Spleen (tissue), 11 donors: ENCODE measurements around the gene NMNAT1. TPM values are rescaled to one million over a fixed set of nuclear protein-coding genes. Genes with fewer than 3 reads are reported as not detected.

Source experiments
- DNase-seq: peaks from one replicate; pipeline ENCODE4 v3.0.0-alpha.2; 2020
- H3K27ac ChIP-seq, 8 donors: fragments of 200-600 bp; sonication (generic) in 7 of 8; 1 replicate in 4 of 8; 2 replicates in 4 of 8; pipeline versions ENCODE4 v1.5.0 to v1.8.0; 2016 to 2021; ENCODE audit warnings: inconsistent platforms in 4 of 8, mild to moderate bottlenecking in 4 of 8, moderate library complexity in 1 of 8
- H3K27me3 ChIP-seq, 7 donors: fragments of 200-600 bp; sonication (generic) in 6 of 7; replicated peaks in 1 of 7; 1 replicate in 4 of 7; 2 replicates in 3 of 7; pipeline versions ENCODE4 v1.5.0 to v1.8.0; 2016 to 2021; ENCODE audit warnings: inconsistent platforms in 3 of 7, mild to moderate bottlenecking in 1 of 7
- H3K36me3 ChIP-seq, 6 donors: fragments of 200-600 bp; sonication (generic) in 5 of 6; 1 replicate in 4 of 6; 2 replicates in 2 of 6; pipeline versions ENCODE4 v1.5.0 to v1.8.0; 2016 to 2021; ENCODE audit warnings: inconsistent platforms in 2 of 6
- H3K4me1 ChIP-seq, 6 donors: fragments of 200-600 bp; sonication (generic) in 5 of 6; 1 replicate in 3 of 6; 2 replicates in 3 of 6; pipeline versions ENCODE4 v1.5.0 to v1.8.0; 2016 to 2021; ENCODE audit warnings: inconsistent platforms in 3 of 6
- H3K4me3 ChIP-seq, 8 donors: fragments of 200-600 bp; sonication (generic) in 7 of 8; 1 replicate in 4 of 8; 2 replicates in 4 of 8; pipeline versions ENCODE4 v1.5.0 to v1.8.0; 2016 to 2021; ENCODE audit warnings: inconsistent platforms in 4 of 8, mild to moderate bottlenecking in 4 of 8, moderate library complexity in 2 of 8
- H3K9me3 ChIP-seq, 8 donors: fragments of 200-600 bp; sonication (generic) in 7 of 8; 1 replicate in 4 of 8; 2 replicates in 4 of 8; pipeline versions ENCODE4 v1.5.0 to v1.8.0; 2016 to 2021; ENCODE audit warnings: inconsistent platforms in 4 of 8
- CTCF ChIP-seq, 11 experiments: fragments of 200-600 bp in 7 of 11; fragments of 450-650 bp in 4 of 11; sonication (generic) in 4 of 11; IDR thresholded peaks in 8 of 11; conservative IDR thresholded peaks in 3 of 11; 1 replicate in 7 of 11; 2 replicates in 4 of 11; pipeline versions ENCODE4 v1.4.0 to v1.8.0; 2016 to 2021; ENCODE audit warnings: antibody characterized with exemption in 11 of 11, inconsistent platforms in 4 of 11, mild to moderate bottlenecking in 1 of 11
- POLR2A ChIP-seq, 3 donors: fragments of 450-650 bp; IDR thresholded peaks; one replicate each; pipeline ENCODE4 v1.5.1; 2017; ENCODE audit warnings: antibody characterized with exemption in 3 of 3, mild to moderate bottlenecking in 1 of 3
- POLR2AphosphoS5 ChIP-seq, 3 donors: sonication (generic); formaldehyde crosslinking; IDR thresholded peaks; one replicate each; pipeline ENCODE4 v1.5.1; 2017; ENCODE audit warnings: antibody characterized with exemption in 3 of 3
- WGBS, 5 donors: extraction: QIAGEN DNeasy Blood & Tissue Kit in 3 of 5; methylation state at CpG; one replicate each; pipeline versions ENCODE4 v1.1.5 to v1.1.7; 2013 to 2018; 5-methylcytosine and 5-hydroxymethylcytosine counted together
- intact Hi-C: fragments of 100-400 bp; cut with DNase I; formaldehyde crosslinking; loops from one replicate; pipeline ENCODE4 v1.15.0; 2023; ENCODE audit warnings: low total_unique reads
- polyA plus RNA-seq, 3 donors: library from polyadenylated mRNA; stranded (reverse); fragments of 200-250 nt; gene quantifications; one replicate each; pipeline ENCODE4 v1.2.1, GENCODE V29; 2013
- total RNA-seq, 7 donors: library from RNA; depleted of rRNA in 3 of 7; stranded (reverse); fragments of >200 nt in 3 of 7; fragmentation: NEBNext Ultra II Directional in 4 of 7; extraction: Animal tissue kit (Norgen Biotek cat#: 25700) in 4 of 7; gene quantifications; one replicate each; pipeline versions ENCODE4 v1.1.0 to v1.2.1, GENCODE V29; 2016 to 2021
- donor health status: healthy with polysubstance abuse.
- donor health status: DM: no; HTN: no; CAD: no; lungs with moderate emphysema.
- donor health status: DM: no; HTN: no; CAD: no.
- donor health status: Bipolar disorder and iron deficiency.
- donor health status: healthy.
- donor health status: DM: no; HTN: no; CAD: no.
- donor health status: DM: yes; HTN: yes; CAD: no.

The NMNAT1 gene
- total and polyA plus RNA-seq, 10 donors, result 2.8 to 13.0 (median 8.1) TPM

- Histone ChIP-seq H3K36me3 (peaks cover 0 to 10% (median 0%) of the 10 kb centered on the region in 6 donors), H3K4me3 (no peak overlapping the region), H3K27ac (no peak overlapping the region), H3K9me3 (no peaks in the 10 kb centered on the region), H3K4me1 (peaks cover 0 to 16% (median 9%) of the 10 kb centered on the region in 6 donors), H3K27me3 (no peaks in the 10 kb centered on the region)
- TF ChIP-seq POLR2A (IDR thresholded peaks at IDR 0.05) (no peak), CTCF (IDR thresholded peaks at IDR 0.05 in 8 of 11, conservative IDR thresholded peaks at IDR 0.05 in 3 of 11) (no peak), POLR2AphosphoS5 (IDR thresholded peaks at IDR 0.05) (no peak)
- intact Hi-C loops, result no loop called here
- 82 to 99% (median 93%) methylated on average over 4 of the region's 4 CpGs for WGBS, 5 donors
- no peak for DNase-seq
These were observed 16.7 kb downstream of the NMNAT1 start for GRCh38 chr1:9960011-9960410.

GRCh38 chr1:9960706-9961562, 17.7 kb downstream of the NMNAT1 start:
- DNase-seq, result no peak
- 75 to 80% (median 77%) methylated on average over 12 of the region's 12 CpGs for WGBS, 5 donors
- H3K27ac ChIP-seq, result peak overlapping the region in 3 of 8 donors; percentile 13 to 17 (median 14)
- TF ChIP-seq POLR2A (IDR thresholded peaks at IDR 0.05) (no peak), CTCF (IDR thresholded peaks at IDR 0.05 in 8 of 11, conservative IDR thresholded peaks at IDR 0.05 in 3 of 11) (no peak), POLR2AphosphoS5 (IDR thresholded peaks at IDR 0.05) (no peak)
- H3K4me1 ChIP-seq, result peaks cover 0 to 16% (median 9%) of the 10 kb centered on the region in 6 donors
- peak overlapping the region in 1 of 8 donors; percentile 12 for H3K4me3 ChIP-seq
- H3K9me3 ChIP-seq, result no peaks in the 10 kb centered on the region
- intact Hi-C loops, result no loop called here
- H3K36me3 ChIP-seq, result peaks cover 0 to 10% (median 0%) of the 10 kb centered on the region in 6 donors
- no peaks in the 10 kb centered on the region for H3K27me3 ChIP-seq

GRCh38 chr1:9984253-9984652, 41.0 kb downstream of the NMNAT1 start:
- Histone ChIP-seq H3K4me3 (no peak overlapping the region), H3K9me3 (no peaks in the 10 kb centered on the region), H3K27me3 (no peaks in the 10 kb centered on the region), H3K36me3 (peaks cover 0 to 66% (median 24%) of the 10 kb centered on the region in 6 donors), H3K27ac (peak overlapping the region in 1 of 8 donors; percentile 11), H3K4me1 (peaks cover 0 to 5% (median 0%) of the 10 kb centered on the region in 6 donors)
- TF ChIP-seq CTCF (IDR thresholded peaks at IDR 0.05 in 8 of 11, conservative IDR thresholded peaks at IDR 0.05 in 3 of 11) (no peak), POLR2AphosphoS5 (IDR thresholded peaks at IDR 0.05) (no peak)
- intact Hi-C loops, result no loop called here
- DNase-seq, result no peak
- 88 to 94% (median 91%) methylated on average over 5 of the region's 5 CpGs for WGBS, 5 donors

- DNase-seq, result no peak
- TF ChIP-seq CTCF (IDR thresholded peaks at IDR 0.05 in 8 of 11, conservative IDR thresholded peaks at IDR 0.05 in 3 of 11) (no peak), POLR2AphosphoS5 (IDR thresholded peaks at IDR 0.05) (no peak), POLR2A (IDR thresholded peaks at IDR 0.05) (no peak)
- peaks cover 0 to 62% (median 24%) of the 10 kb centered on the region in 6 donors for H3K36me3 ChIP-seq
- no peaks in the 10 kb centered on the region for H3K9me3 ChIP-seq
- intact Hi-C loops, result no loop called here
- H3K27ac ChIP-seq, result peak overlapping the region in 1 of 8 donors; percentile 0
- no peak overlapping the region for H3K4me3 ChIP-seq
- 56 to 66% (median 61%) methylated on average over 6 of the region's 6 CpGs for WGBS, 5 donors
- H3K27me3 ChIP-seq, result no peaks in the 10 kb centered on the region
- peaks cover 0 to 12% (median 6%) of the 10 kb centered on the region in 6 donors for H3K4me1 ChIP-seq
These were observed 41.7 kb downstream of the NMNAT1 start for GRCh38 chr1:9985001-9985400.
